Esophagus (tissue), 2 donors: ENCODE data around the gene CHRNA9. TPM values are rescaled to one million over a fixed set of nuclear protein-coding genes. Genes with fewer than 3 reads are reported as not detected.

Experiments used
- H3K27ac ChIP-seq, 2 donors: one replicate each; pipeline ENCODE4 v1.5.1; 2013; ENCODE audit warnings: low read depth in 2 of 2, mild to moderate bottlenecking in 2 of 2, inconsistent platforms in 1 of 2, low read length in 1 of 2, moderate library complexity in 1 of 2
- H3K27me3 ChIP-seq, 2 donors: one replicate each; pipeline ENCODE4 v1.6.1; 2013; ENCODE audit warnings: low read length in 2 of 2, control low read depth in 1 of 2, mild to moderate bottlenecking in 1 of 2; ENCODE audit not compliant: insufficient read depth in 2 of 2, control insufficient read depth in 1 of 2
- H3K36me3 ChIP-seq, 2 donors: one replicate each; pipeline ENCODE4 v1.6.1; 2013; ENCODE audit warnings: low read length in 1 of 2; ENCODE audit not compliant: control insufficient read depth in 2 of 2, insufficient read depth in 2 of 2
- H3K4me1 ChIP-seq, 2 donors: one replicate each; pipeline ENCODE4 v1.6.1; 2013; ENCODE audit warnings: low read length in 1 of 2; ENCODE audit not compliant: control insufficient read depth in 2 of 2, insufficient read depth in 2 of 2
- H3K4me3 ChIP-seq, 2 donors: one replicate each; pipeline ENCODE4 v1.5.1; 2013; ENCODE audit warnings: low read length in 2 of 2, mild to moderate bottlenecking in 2 of 2, low read depth in 1 of 2, moderate library complexity in 1 of 2
- H3K9me3 ChIP-seq, 2 donors: one replicate each; pipeline ENCODE4 v1.6.1; 2013; ENCODE audit warnings: mild to moderate bottlenecking in 2 of 2, low read depth in 1 of 2, low read length in 1 of 2, moderate library complexity in 1 of 2; ENCODE audit not compliant: control insufficient read depth in 2 of 2, insufficient read depth in 1 of 2
- WGBS, 2 donors: extraction: QIAGEN DNeasy Blood & Tissue Kit; methylation state at CpG; one replicate each; pipeline ENCODE4 v1.1.7; 2013; 5-methylcytosine and 5-hydroxymethylcytosine counted together
- polyA plus RNA-seq, 2 donors: library from polyadenylated mRNA; stranded (reverse); fragments of 200-250 nt; gene quantifications; one replicate each; pipeline ENCODE4 v1.2.3, GENCODE V29; 2013
- donor health status: healthy with polysubstance abuse.
- donor health status: Bipolar disorder and iron deficiency.

Gene CHRNA9
- polyA plus RNA-seq, 2 donors: not detected

- no peak overlapping the region for H3K27ac ChIP-seq
- no peaks in the 10 kb centered on the region for H3K27me3 ChIP-seq
- H3K36me3 ChIP-seq: no peaks in the 10 kb centered on the region
- 56 to 75% methylated on average over 5 of the region's 5 CpGs for WGBS, 2 donors
- H3K4me1 ChIP-seq: no peaks in the 10 kb centered on the region
- no peak overlapping the region for H3K4me3 ChIP-seq
- H3K9me3 ChIP-seq: no peaks in the 10 kb centered on the region
Measured at GRCh38 chr4:40357738-40358137, 22.6 kb downstream of the CHRNA9 start.

- Histone ChIP-seq H3K36me3 (no peaks in the 10 kb centered on the region), H3K27ac (no peak overlapping the region), H3K4me1 (no peaks in the 10 kb centered on the region), H3K9me3 (no peaks in the 10 kb centered on the region), H3K27me3 (no peaks in the 10 kb centered on the region), H3K4me3 (no peak overlapping the region)
- 86 to 91% methylated on average over 3 of the region's 3 CpGs for WGBS, 2 donors
Measured at GRCh38 chr4:40361338-40361737, 26.2 kb downstream of the CHRNA9 start.

DNA sequence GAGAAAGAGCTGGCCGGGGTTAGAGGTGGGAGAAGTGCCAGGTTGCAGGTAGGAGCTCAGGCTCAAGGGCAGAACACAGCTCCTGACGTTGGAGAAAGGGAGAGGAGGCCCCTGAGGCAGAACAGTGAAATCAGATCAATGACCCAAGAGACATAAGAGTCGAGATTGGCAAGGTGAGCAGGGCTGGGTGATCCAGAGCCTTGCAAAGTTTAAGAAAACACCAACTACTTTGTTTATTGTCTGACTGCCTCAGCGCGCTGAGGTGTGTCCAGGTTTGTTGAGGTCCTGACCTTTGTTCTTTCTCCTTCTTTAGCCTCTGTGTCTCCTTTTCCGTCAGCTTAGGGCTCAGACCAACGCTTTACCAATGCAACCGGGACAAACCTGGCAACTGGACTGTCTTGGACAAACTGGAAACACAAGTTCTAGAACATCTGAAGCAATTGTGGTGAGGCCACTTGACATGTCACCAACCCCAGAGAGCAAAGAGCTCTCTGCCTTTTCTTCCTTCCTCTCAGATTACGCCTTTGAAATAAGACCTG, 28.3 kb downstream of the CHRNA9 start:
- no peak overlapping the region for H3K4me3 ChIP-seq
- no peaks in the 10 kb centered on the region for H3K27me3 ChIP-seq
- H3K9me3 ChIP-seq: no peaks in the 10 kb centered on the region
- peak overlapping the region; percentile 70 to 72 for H3K27ac ChIP-seq
- H3K36me3 ChIP-seq: no peaks in the 10 kb centered on the region
- WGBS, 2 donors: 61 to 63% methylated on average over 9 of the region's 9 CpGs
- H3K4me1 ChIP-seq: no peaks in the 10 kb centered on the region

DNA sequence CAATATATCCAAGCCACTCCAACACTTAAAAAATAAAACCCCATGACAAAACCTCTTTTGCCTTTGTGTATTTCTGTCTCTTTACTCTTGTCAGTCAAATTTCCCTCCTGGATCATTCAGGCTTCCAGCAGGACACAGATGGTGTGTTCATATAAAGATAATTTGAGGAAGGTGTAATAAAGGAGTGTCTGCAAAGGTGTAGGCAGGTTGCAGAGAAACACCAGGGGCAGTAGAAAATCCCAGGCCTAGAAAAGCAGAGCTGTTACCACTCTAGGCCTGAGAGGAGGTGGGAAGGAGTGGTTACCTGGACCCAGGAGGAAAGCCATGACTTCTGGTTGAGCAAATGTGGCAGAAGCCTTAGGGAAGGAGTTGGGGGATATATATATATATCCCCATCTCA, 28.8 kb downstream of the CHRNA9 start:
- H3K4me1 ChIP-seq: no peaks in the 10 kb centered on the region
- H3K9me3 ChIP-seq: no peaks in the 10 kb centered on the region
- H3K27me3 ChIP-seq: no peaks in the 10 kb centered on the region
- no peaks in the 10 kb centered on the region for H3K36me3 ChIP-seq
- H3K4me3 ChIP-seq: no peak overlapping the region
- H3K27ac ChIP-seq: peak overlapping the region; percentile 62 to 76

DNA sequence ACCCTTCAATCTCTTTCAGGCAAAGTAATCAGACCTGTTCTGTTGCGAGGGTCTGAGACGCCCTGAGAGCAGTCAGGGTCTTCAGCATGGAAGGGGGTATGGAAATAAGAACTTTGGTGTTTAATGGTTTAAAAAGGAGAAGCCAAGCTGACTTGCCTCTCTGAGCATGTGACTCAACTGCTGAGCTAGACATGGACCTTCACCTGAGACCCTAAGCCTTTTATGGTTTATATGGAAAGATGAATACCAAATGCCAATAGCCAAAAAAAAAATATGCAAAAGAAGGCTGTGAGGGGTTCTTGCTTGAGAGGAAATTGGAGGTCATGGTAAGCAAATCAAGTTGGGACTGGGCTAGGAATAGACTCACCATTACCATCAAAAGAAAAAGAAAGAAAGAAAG, 30.6 kb downstream of the CHRNA9 start:
- Histone ChIP-seq H3K27me3 (no peaks in the 10 kb centered on the region), H3K36me3 (no peaks in the 10 kb centered on the region), H3K4me3 (no peak overlapping the region), H3K4me1 (no peaks in the 10 kb centered on the region), H3K27ac (no peak overlapping the region), H3K9me3 (no peaks in the 10 kb centered on the region)
- 78 to 83% methylated on average over 2 of the region's 2 CpGs for WGBS, 2 donors

GRCh38 chr4:40367451-40367850, 32.3 kb downstream of the CHRNA9 start:
- H3K36me3 ChIP-seq: no peaks in the 10 kb centered on the region
- H3K4me1 ChIP-seq: no peaks in the 10 kb centered on the region
- WGBS, 2 donors: 82 to 83% methylated on average over 4 of the region's 4 CpGs
- H3K4me3 ChIP-seq: no peak overlapping the region
- H3K9me3 ChIP-seq: no peaks in the 10 kb centered on the region
- no peak overlapping the region for H3K27ac ChIP-seq
- H3K27me3 ChIP-seq: no peaks in the 10 kb centered on the region

DNA sequence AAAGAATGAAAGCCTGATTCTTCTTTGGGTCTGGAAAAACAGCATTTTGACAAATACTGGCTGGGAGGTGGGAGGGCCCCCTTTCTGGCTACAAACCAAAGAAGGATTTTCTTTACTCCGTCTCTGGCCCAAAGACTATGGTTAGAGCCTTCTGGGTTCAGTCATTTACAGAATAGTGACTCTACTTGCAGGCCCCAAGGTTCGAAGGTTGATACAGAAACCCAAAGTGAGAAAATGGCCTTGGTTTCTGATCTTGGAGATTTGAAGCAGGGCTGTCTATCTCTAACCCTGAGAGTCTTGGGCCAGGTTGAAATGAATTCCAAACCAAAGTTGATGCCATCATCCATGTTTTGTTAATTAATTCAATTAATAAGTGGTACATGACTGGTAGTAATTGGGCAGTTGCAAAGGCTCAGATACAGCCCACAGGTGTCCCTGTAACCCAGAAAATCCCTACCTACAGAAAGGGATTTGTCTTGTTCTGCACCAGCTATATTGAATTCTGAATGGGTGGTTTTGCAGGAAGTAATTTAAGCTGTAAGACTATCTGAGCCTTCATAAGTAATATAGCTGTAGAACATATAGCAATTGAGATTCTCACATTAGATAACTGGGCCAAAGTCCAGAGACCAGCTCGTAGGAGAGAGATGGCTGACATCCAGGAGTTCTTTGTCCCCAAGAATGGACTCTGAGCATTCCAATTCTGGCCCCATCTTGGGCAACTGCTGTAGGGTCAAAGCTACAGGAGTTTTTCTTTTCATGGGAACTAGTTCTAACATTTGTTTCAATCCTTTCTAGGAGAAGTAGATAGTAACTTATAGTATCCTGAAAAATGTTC, 34.5 kb downstream of the CHRNA9 start:
- Histone ChIP-seq H3K27me3 (no peaks in the 10 kb centered on the region), H3K27ac (peak overlapping the region; percentile 41 to 49), H3K4me3 (no peak overlapping the region), H3K36me3 (no peaks in the 10 kb centered on the region), H3K9me3 (no peaks in the 10 kb centered on the region), H3K4me1 (no peaks in the 10 kb centered on the region)
- WGBS, 2 donors: 49 to 53% methylated on average over 3 of the region's 3 CpGs

DNA sequence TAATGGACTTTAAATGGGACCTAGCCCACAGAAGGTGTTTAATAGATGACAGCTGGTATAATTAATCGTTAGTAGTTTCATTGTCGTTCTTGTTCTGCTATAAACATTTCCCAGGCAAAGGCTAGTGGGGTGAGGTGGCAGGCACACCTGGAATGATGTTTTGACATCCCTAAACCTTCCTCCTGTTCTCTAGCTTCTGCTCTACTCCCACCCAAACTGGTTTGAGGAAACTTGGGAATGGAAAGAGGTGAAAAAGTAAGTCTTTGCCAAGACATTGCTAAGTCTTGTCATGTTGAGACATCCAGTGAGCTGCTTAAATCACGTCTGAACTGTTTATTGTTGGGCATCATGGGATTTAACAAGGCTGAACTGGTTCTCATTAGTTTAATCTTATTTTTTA, 37.5 kb downstream of the CHRNA9 start:
- no peak overlapping the region for H3K27ac ChIP-seq
- H3K4me1 ChIP-seq: no peaks in the 10 kb centered on the region
- 42 to 45% methylated on average over 3 of the region's 3 CpGs for WGBS, 2 donors
- no peaks in the 10 kb centered on the region for H3K9me3 ChIP-seq
- H3K36me3 ChIP-seq: no peaks in the 10 kb centered on the region
- H3K4me3 ChIP-seq: no peak overlapping the region
- no peaks in the 10 kb centered on the region for H3K27me3 ChIP-seq

DNA sequence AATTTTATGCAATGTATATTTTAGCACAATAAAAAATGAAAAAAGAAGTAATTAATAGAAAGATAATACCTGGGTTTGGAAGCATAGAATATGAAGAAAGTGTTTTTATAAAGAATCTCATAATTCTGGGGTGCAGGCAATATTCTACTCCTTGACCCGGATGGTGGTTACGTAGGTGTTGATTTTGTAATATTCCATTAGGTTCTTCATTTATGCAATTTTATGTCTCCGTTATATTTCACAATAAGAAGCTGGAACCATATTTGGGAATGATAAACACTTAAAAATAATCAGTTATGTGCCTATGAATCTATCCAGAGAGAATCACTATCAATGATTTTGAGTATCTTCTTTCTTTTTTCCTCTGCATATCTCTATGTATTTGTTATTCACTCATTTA, 38.5 kb downstream of the CHRNA9 start:
- H3K9me3 ChIP-seq: no peaks in the 10 kb centered on the region
- WGBS, 2 donors: 90 to 97% methylated on average over 3 of the region's 3 CpGs
- no peak overlapping the region for H3K4me3 ChIP-seq
- peaks cover 0 to 1% of the 10 kb centered on the region in 2 donors for H3K4me1 ChIP-seq
- H3K36me3 ChIP-seq: no peaks in the 10 kb centered on the region
- H3K27ac ChIP-seq: no peak overlapping the region
- no peaks in the 10 kb centered on the region for H3K27me3 ChIP-seq

- Histone ChIP-seq H3K4me1 (peaks cover 0 to 8% of the 10 kb centered on the region in 2 donors), H3K4me3 (no peak overlapping the region), H3K9me3 (no peaks in the 10 kb centered on the region), H3K36me3 (no peaks in the 10 kb centered on the region), H3K27ac (no peak overlapping the region), H3K27me3 (no peaks in the 10 kb centered on the region)
- 88 to 94% methylated on average over 10 of the region's 10 CpGs for WGBS, 2 donors
Measured at GRCh38 chr4:40375095-40375494, 40.0 kb downstream of the CHRNA9 start.
